Measurements from ENCODE around the gene RBM42.

Gene RBM42

GRCh38 chr19:35655600-35655999 lies 26.8 kb downstream of the RBM42 start:
- DNase-seq, result no peak

GRCh38 chr19:35656700-35657099 lies 27.9 kb downstream of the RBM42 start:
- no peak for DNase-seq

- DNase-seq, result no peak
Observed at GRCh38 chr19:35657904-35658700, 29.3 kb downstream of the RBM42 start.

- no peak for DNase-seq
Observed at GRCh38 chr19:35661995-35662340, 33.1 kb downstream of the RBM42 start.

DNA sequence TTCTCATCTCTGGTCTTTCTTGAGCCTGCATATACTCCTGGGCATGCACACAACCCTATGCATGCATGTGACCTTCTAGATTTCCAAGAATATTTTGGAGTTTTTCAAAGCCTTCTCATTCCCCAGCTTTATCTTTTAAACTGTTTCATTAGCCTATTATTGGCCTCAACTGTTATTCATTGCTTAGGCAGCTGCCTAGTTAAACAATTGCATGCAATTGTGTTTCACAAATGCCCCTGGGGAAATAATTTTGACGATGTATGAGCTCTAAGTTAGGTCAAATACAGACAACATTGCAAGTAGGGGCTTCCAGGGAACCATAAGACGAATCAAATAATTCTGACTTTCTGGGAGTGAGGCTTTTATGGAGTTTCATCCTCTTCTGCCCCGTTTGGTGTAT lies 35.1 kb downstream of the RBM42 start:
- no peak for DNase-seq

GRCh38 chr19:35665157-35665556 lies 36.3 kb downstream of the RBM42 start:
- no peak for DNase-seq

- no peak for DNase-seq
Observed at GRCh38 chr19:35665604-35666003, 36.8 kb downstream of the RBM42 start.

DNA sequence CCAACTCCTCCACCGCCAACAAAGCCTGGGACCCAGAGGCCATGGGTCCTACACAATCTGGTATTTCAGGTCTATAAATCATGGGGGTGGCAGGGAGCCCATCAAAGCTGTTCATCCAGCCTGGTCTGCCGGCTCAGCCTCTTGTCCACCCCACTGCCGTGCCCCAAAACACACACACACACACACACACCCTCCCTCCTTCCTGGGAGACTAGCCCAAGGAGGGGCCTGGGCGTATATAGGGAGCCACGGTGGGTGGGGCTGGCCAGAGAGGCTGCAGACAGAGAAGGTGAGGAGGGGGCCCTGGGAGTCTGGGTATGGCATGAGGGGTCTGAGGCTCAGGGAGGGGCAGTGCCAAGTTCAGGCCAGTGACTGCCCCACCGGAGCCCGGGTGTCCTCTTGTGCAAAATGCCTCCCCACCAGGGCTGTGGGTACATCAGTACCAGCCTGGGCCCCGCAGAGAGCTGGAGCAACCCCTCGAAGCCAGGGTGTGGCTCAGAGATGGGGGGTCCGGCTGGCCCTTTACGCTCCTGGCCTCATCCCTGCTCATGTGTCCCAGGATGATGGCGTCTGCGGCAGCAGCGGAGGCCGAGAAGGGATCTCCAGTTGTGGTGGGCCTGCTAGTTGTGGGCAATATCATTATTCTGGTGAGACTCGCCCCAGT lies 37.5 kb downstream of the RBM42 start, which contains the start of gene UPK1A:
Gene UPK1A, plus strand, starts transcription at position 267 of the 663 bp plus-strand sequence. Its CDS starts 296 bp downstream, at position 563.
- DNase-seq, result no peak

DNA sequence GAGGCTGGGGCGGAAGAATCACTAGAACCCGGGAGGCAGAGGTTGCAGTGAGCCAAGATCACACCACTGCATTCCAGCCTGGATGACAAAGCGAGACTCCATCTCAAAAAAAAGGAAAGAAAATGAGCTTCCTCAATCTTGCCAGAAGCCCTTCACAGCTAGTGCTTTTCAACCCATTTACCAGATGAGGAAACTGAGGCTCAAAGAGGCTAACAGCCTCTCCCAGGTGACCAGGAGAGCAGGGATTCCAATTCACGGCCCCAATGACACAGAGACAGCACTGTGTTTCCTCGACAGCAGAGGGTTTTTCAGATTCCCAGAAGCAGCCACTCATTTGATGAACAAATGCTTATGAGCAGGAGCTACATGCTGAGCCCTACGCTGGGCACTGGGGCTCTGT lies 40.7 kb downstream of the RBM42 start:
- DNase-seq, result no peak

DNA sequence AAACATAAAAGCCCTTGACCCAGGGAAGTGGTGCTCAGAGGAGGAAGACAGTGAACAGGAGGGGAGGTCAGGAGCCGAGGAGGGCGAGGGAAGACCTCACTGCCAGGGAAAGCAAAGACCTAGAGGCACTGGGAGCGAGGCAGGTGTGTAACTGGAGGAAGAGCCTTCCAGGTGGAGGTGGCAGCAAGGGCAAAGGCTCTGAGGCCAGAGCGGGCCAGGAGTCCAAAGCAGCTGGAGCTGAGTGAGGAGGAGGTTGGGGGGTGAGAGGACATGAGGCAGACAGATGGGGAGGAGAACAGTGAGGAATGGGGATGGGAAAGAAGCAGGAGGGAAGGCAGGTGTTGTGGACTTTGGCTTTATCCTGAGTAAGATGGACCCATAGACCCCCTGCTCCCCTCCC lies 41.1 kb downstream of the RBM42 start:
- no peak for DNase-seq

GRCh38 chr19:35670686-35671085 lies 41.9 kb downstream of the RBM42 start:
- no peak for DNase-seq

DNA sequence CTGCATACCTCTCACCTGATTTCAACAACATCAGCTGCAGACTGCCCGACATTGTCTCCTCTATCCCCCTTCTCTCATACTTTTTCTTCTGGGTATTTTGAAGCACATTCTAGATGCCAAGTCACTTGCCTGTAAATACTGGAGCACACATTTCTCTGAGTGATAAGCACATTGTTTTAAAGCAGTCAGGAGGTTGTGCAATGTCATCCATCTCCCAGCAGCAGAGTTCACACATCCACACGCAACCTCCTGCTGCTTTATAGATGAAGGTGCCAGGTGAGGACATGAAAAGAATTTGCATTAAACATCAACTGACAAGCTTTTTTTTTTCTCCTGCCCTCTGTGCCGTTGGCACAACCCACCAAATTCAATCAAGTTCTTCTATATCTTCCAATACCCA lies 43.0 kb downstream of the RBM42 start:
- no peak for DNase-seq

DNA sequence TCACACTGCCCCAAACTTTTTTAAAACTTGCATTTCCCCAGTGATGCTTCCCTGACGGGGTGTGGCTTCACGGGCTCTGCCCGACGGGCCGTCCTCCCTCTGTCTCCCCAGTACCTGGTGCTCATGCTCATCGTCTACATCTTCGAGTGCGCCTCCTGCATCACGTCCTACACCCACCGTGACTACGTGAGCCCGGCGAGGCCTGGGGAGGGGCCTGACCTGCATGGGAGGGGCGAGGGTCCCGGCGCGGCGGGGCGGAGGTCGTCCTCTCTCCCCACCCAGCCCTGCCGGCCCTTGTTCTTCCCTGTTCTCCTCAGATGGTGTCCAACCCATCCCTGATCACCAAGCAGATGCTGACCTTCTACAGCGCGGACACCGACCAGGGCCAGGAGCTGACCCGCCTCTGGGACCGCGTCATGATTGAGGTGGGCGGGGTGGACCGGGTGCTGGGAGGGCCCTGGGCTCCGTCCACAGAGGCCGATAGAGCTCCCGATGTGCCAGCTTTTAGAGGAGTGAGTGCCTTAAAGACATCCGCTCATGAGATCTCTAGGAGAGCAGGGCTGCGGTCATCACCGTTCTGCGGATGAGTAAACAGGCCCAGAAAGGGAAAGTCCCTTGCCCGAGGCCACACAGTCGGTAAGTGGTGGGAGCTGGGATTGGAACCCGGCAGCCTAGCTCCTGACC lies 44.4 kb downstream of the RBM42 start:
- no peak for DNase-seq

GRCh38 chr19:35675589-35676140 lies 46.8 kb downstream of the RBM42 start:
- DNase-seq, result no peak

Data from DMS79 treated with DMSO at 0.1 percent for 48 hours (cell line).